Activated CD8-positive, alpha-beta memory T cell treated with anti-CD3 and anti-CD28 coated beads, Interleukin-2, amount 50 U/mL, for 48 hours (primary cell): ENCODE data around the gene CX3CL1.

Experiments used
- DNase-seq: peaks from one replicate; pipeline ENCODE4 v3.0.0-alpha.2; 2020

CX3CL1 gene

DNA sequence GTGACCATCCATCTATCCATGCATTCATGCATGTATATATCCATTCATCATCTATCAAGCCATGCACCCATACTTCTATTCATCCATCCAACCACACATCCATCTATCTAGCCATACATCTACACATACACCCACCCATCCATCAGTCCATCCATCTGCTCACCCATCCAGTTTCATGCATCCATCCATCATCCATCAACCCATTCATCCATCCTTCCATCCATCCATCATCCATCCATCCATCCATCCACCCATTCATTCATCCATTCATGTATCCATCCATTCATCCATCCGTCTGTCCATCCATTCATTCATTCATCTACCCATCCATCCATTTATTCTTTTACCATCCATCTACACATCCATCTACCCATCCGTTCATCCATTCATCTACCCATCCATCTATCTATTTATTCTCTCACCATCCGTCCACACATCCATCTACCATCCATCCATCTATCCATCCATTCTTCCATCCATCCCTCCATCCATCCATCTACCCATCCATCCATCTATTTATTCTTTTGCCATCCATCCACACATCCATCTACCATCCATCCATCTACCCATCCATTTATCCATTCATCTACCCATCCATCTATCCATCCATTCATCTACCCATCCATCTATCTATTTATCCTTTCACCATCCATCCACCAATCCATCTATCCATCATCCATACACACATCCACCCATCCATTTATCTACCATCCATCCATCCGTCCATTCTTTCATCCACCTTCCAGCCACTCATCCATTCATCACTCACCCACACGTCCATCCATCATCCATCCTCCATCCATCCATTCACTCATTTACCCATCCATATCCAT lies 35.4 kb downstream of the CX3CL1 start:
- no peak for DNase-seq

DNA sequence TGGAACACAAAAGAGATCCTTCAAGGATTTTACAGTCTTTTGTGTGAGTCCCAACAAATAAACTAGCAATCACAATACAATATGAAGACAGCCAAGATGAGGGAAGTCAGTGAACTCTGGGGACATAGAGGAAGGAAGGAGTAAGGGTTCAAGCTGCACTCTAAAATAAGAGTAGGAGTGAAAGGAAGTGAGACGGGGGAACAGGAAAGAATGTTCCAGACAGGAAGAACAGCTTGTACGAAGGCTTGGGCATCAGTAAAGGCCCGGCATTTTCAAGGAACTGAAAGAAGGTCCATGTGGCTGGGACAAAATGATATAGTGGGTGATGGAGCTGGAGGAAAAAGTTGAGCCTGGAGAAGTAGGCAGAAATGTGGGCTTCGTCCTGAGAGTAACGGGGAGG lies 36.8 kb downstream of the CX3CL1 start:
- no peak for DNase-seq

DNA sequence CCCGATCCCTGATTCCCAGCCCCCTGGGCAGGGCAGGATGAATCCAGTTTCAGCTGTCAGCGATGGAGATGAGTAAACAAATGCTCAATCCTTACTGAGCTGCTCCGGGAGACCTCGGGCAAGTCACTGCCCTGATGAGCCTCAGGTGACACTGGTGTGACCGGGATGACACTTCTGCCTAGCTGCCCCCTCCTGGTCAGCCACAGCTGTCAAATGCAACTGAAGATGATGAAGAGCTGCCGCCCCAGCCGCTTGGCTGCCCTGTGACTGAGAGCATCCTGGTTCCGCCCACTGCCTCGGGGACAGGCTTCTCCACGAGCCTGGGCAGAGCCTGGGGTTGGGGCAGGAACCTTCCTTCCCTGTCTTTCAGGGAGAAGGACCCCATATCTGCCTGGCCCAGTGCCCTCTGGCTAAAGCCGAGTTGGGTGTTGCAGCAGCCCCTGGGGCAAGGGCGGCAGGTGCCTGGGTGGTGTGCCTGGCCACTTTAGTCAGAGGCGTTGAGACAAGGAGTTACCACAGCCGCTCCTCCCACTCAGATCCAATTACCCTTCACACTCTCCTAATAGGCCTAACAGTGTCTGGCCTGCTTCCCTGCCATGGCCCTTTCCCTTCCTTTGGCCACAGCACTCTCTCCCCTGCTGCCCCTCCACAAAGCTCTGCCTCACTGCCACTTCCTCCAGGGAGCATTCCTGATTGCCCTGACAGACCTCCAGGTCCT lies 37.7 kb downstream of the CX3CL1 start:
- DNase-seq, result no peak

DNA sequence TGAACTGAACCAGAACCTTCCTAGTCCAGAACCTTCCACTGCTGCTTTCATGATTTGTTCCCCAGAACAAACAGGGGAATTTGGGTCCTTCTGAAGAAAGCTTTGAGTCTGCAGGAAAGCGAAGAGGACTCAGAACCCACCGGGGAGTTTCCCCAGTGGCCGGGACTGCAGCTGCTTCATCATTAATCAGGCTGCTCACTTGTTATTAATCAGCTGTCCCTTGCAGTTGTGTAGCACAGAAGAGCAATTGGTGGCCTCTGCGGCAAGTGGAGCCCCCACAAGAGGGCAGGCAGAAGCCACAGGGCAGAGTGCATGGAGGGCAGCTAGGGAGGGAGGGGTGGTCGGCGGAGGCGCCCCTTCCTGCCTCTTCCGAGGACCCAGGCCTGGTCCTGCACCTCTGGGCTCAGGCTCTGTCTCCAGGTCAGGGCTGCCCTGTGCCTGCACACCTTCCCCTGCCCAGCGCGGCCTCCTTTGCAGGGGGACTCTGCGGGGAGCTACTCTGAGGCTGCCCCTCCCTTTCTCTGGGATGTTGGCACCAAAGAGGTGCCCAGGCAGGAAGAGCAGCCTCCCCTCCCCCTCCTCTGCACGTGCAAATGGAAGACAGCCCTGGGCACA lies 39.2 kb downstream of the CX3CL1 start:
- DNase-seq, result no peak

DNA sequence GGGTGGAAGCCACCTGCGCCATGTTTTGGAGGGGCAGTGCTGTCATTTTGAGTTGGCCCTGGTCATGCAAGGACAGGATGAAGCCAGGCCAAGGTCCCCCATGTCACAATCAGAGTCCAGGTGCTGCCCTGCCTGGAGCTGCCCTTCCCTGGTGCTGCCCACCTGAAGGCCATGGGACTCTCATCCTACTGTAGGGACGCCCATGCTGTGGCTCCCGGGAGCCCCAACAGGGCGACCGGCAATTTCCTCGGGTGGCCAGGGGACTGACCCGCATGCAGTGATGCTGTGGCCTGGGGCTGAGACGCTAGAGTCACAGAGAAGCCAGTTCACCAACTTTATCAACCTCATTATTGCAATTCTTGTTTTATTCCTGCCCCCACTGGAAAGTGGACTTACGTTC lies 40.3 kb downstream of the CX3CL1 start:
- no peak for DNase-seq

DNA sequence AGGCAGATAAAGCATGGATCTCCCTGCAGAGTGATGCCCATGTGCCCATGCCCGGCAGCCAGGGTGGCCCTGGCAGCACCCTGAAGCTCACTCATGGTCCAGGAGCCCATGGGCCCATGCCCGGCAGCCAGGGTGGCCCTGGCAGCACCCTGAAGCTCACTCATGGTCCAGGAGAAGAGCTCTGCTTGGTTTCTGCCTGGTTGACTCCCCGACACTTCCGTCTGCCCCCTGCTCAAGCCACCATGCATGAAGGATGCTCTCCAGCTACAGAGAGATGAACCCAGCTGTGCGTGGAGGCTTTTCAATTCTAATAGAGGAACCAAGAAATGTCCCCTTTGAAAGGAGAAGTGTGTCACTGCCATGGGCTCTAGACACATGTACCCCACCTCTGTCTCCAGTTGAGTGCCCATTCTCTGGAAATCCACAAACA lies 41.0 kb downstream of the CX3CL1 start:
- no peak for DNase-seq

DNA sequence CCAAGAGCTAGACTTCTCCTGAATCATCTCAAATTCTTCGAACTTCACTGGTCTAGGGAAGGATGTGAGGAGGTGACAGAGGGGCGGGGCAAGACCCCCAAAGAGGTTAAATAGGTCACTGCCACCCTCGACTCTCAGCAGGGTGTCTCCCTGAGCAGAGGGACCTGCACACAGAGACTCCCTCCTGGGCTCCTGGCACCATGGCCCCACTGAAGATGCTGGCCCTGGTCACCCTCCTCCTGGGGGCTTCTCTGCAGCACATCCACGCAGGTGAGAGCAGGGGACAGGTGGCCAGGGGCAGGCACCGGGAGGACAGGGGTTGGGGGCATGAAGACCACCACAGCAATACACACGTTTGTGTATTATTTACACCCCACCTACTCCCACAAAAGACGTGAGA lies 41.4 kb downstream of the CX3CL1 start:
- no peak for DNase-seq

DNA sequence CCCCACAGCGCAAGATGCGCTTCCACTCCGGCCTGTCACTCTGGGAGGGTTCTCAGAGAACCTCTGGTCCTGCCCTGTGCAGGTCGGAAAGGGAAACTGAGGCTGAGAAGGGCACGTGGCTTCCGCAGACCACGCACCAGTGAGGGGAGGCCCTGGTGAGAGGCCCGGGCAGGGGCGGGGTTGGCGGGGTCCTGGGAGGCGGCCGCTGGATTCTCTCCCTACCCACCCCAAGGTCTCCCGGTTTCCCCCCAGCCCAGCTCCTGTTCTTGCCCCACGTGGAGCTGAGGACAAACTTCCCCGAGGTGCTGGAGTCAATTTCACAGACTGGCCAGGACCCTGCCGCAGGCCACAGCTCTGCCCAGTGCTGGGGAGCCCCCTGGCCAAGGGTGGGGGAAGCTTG lies 43.8 kb downstream of the CX3CL1 start:
- no peak for DNase-seq

DNA sequence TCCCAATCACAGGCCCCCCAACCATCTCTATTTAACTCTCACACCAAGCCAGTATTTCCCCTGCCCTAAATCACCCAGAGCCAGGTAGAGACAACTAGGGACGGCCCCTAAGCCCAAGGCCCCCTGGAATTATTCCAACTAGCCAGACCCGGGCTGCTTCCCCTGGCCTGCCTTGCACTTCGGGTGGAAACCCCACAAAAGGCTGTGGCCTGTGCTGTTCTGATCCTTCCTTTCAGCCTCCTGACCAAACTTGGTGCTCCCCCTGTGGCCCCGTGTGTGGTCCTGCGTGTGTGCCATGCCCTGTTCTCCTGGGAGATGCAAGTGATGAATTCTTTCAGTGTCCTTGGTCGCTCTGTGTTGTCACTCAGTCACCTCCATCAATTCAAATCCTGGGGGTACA lies 47.2 kb downstream of the CX3CL1 start:
- no peak for DNase-seq

DNA sequence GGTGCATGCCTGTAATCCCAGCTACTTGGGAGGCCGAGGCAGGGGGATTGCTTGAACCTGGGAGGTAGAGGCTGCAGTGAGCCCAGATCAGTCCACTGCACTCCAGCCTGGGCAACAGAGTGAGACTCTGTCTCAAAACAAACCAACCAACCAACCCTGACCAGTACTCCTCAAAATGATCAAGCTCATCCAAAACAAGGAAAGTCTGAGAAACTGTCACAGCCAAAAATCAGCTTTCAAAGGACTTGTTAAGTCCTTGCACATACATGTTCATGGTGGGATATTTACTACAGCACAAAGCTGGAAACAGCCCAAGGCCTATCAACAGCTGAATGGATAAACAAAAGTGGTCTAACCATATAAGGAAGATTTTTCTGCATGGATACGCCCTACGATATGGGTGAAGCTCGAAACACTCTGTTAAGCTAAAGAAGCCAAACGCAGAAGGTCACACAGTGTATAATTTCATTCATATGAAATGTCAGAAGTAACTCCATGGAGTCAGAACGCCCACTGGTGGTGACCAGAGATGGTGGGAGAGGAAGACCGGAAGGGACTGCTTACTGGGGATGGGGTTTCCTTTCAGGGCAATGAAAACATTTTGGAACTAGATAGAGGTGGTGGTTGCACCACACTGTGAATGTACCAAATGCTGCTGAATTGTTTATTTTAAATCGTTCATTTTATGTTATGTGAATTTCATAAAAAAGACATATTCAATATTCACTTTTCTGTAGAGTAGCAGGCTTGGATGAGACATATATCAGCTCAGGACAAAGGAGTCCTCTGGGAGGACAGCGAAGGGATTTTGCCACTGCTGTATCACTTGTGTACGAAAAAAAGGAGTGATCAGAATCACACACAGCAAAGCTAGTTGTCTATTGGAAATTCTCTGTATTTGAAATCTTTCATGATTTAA lies 50.0 kb downstream of the CX3CL1 start:
- DNase-seq, result no peak

DNA sequence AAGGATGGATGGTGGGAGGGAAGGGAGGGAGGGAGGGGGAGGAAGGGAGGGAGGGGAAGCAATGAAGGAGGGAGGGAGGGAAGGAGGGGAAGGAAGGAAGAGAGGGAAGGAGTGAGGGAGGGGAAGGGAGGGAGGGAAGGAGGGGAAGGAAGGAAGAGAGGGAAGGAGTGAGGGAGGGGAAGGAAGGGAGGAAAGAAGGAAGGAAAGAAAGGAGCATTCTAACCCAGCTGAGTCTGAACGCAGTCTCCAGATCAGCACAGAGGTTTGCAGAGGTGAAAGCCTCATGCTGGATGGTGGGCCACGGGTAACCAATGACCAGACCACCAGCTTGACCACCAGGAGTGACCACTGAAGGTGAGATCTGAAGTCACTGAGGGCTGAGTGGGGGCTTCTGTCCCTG lies 50.9 kb downstream of the CX3CL1 start:
- DNase-seq, result no peak

DNA sequence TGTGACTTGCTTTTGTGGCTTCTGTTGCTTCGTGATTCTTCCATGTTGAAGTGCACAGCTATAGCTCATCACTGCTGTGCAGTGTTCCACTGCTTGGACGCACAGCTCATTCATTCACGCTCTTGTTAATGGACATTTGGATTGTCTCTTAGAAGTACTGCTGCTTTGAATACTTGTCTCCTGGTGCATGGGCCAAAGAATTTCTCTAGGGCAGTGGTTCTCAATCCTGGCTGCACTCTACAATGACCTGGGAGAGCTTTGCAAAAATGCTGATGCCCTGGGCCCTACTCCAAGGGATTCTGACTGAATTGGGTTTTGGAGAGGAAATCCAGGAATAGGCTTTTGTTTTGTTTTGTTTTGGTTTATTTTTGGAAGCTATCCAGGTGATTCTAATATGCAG lies 52.3 kb downstream of the CX3CL1 start:
- no peak for DNase-seq

DNA sequence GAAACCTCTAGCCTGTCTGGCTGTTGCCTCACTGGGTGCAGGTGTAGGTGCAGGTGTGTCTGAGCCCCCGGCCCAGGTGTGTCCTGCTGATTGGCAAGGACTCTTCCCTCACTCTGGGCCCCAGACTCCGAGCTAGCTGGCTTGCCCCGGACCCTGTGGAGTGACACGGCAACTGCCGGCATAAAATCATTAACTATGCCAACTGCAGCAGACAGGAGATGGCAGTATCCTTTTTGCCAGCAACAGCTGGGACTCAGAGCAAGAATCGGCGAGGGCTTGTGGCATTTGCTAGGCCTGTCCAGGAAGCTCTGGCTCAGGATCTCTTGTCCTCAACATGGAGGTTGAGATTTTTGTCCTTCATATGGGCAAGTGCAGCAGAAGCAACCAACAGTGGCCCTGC lies 54.1 kb downstream of the CX3CL1 start:
- no peak for DNase-seq

DNA sequence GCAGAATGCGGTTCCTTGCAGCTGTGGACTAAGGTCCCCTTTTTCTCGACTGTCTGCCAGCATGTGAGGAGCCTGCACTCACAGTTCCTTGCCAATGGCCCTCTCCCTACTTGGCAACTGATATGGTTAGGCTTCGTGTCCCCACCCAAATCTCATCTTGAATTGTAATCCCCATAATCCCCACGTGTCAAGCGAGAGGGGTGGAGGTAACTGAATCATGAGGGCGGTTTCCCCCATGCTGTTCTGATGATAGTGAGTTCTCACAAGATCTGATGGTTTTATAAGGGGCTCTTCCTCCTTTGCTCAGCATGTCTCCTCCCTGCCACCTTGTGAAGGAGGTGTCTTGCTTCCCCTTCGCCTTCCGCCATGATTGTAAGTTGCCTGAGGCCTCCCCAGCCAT lies 55.0 kb downstream of the CX3CL1 start:
- no peak for DNase-seq

DNA sequence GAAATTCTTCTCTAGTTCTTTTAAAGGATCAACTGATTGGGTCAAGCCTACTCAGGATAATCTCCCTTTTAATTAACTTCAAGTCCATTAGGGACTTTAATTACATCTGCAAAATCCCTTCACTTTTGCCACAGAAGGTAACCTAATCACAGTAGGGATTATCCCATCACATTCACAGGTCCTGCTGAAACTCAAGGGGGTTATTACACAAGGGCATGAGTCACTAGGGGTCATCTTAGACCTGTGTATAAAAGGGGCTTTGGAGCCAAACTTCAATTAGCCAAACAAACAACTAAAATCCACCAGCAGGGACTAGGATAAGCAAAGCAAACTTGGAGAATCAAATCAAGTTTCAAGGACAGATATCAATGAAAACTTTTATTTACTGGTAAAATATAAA lies 55.5 kb downstream of the CX3CL1 start:
- DNase-seq, result no peak

DNA sequence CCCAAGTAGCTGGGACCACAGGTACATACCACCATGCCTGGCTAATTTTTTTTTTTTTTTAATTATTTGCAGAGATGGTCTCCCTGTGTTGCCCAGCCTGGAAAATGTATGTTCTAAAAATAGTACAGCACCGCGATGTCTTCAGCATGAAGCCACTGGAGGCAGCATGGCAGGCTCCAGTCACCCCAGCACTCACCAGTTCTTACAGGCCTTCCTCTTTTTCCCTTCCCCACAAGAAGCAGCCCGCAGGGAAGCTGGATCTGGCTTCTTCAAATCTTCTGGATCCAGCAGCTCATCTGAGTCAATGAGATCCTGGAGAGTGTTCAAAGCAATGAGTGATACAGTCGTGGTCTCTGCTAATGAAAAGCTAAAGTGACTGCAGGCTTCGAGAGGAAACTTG lies 58.7 kb downstream of the CX3CL1 start:
- no peak for DNase-seq

DNA sequence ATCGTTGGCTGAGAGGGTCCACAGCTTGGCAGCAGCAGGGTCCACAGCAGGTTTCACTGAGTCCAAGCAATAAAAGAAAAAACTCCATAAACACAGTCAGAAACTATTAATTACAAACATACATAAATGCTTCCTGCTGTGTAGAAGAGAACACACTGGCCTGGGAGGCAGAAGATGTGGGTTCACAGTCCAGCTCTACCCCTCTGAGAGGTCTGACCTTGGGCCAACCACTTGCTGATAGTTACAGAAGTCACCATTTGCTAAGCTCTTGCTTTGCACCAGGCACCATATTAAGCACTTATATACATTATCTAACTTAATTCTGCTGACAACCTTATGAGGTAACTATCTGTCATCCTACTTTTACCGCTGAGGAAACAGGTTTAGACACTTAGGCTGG lies 60.2 kb downstream of the CX3CL1 start:
- DNase-seq, result no peak

DNA sequence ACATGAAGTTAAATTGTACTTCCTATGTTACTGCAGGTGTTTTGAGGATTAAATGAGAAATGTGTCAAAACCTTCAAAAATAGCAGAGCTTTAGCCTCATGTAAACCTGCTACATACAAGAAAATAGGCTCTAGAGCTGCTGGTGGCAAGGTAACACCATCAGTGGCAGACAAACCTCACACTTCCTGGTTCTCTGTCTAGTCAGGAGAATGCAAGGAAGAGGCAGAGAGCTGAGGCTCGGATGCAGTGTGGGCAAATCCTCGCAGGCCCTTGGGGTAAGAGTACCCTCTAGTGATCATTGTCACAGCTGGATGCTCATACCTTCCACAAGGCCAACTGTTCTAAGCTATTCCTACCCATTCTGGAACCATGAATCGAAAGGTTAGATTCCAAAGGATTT lies 60.7 kb downstream of the CX3CL1 start:
- no peak for DNase-seq

DNA sequence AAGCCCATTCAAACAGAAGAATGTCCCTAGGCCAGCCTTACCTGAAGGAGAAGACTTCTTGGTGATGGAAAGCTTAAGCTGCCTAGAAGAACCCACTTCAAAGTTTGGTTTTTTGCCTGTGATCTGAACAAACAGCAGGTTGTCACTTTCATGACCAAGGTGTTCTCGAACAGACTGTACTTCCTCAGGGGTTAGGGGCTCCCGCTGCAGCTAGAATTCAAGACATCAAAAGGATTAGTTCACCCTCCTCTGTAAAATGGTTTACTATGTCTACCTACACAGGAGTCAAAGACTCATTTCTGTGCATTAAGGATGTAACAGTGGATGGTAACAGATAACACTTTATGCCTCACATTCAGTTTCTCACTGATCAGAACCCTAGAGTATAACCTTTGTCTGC lies 61.7 kb downstream of the CX3CL1 start:
- DNase-seq, result no peak
